Measurements from ENCODE around the gene BIN1.

Gene BIN1

GRCh38 chr2:127106991-127107621 lies at the start of gene BIN1:
Gene BIN1, minus strand, starts transcription at chr2:127107154. Its CDS starts 211 bp downstream, at chr2:127106943.
- H3K4me3 ChIP-seq (ENCODE audit: low read depth in 1 of 2, low read length in 2 of 2): peak within 1 kb of the TSS; percentile 79 to 81
- H3K27ac ChIP-seq (ENCODE audit: low read depth, low read length): peak within 1 kb of the TSS; percentile 85
- no peaks in the 10 kb centered on the region for H3K9me3 ChIP-seq (ENCODE audit: low read length)
- H3K27me3 ChIP-seq (ENCODE audit: control insufficient read depth in 1 of 2, insufficient read depth in 2 of 2, low read length in 2 of 2): no peaks in the 10 kb centered on the region
- H3K36me3 ChIP-seq (ENCODE audit: insufficient read depth, low read length): no peaks in the 10 kb centered on the region
- H3K4me1 ChIP-seq (ENCODE audit: insufficient read depth, low read length): peaks cover 33% of the 10 kb centered on the region
- H3K9ac ChIP-seq (ENCODE audit: low read length): peak within 1 kb of the TSS; percentile 44

- no peaks in the 10 kb centered on the region for H3K9me3 ChIP-seq (ENCODE audit: low read length)
- H3K9ac ChIP-seq (ENCODE audit: low read length): no peak overlapping the region
- no peak overlapping the region for H3K4me3 ChIP-seq (ENCODE audit: low read depth in 1 of 2, low read length in 2 of 2)
- no peak overlapping the region for H3K27ac ChIP-seq (ENCODE audit: low read depth, low read length)
- peaks cover 6% of the 10 kb centered on the region for H3K4me1 ChIP-seq (ENCODE audit: insufficient read depth, low read length)
- H3K36me3 ChIP-seq (ENCODE audit: insufficient read depth, low read length): no peaks in the 10 kb centered on the region
- no peaks in the 10 kb centered on the region for H3K27me3 ChIP-seq (ENCODE audit: control insufficient read depth in 1 of 2, insufficient read depth in 2 of 2, low read length in 2 of 2)
Observed at GRCh38 chr2:127155947-127156346, 49.0 kb upstream of the BIN1 start.

- Histone ChIP-seq H3K27ac (ENCODE audit: low read depth, low read length) (no peak overlapping the region), H3K9ac (ENCODE audit: low read length) (no peak overlapping the region), H3K36me3 (ENCODE audit: insufficient read depth, low read length) (no peaks in the 10 kb centered on the region), H3K4me1 (ENCODE audit: insufficient read depth, low read length) (peaks cover 6% of the 10 kb centered on the region), H3K4me3 (ENCODE audit: low read depth in 1 of 2, low read length in 2 of 2) (no peak overlapping the region), H3K9me3 (ENCODE audit: low read length) (no peaks in the 10 kb centered on the region), H3K27me3 (ENCODE audit: control insufficient read depth in 1 of 2, insufficient read depth in 2 of 2, low read length in 2 of 2) (no peaks in the 10 kb centered on the region)
Observed at GRCh38 chr2:127155028-127155581, 48.2 kb upstream of the BIN1 start.

- Histone ChIP-seq H3K9me3 (ENCODE audit: low read length) (no peaks in the 10 kb centered on the region), H3K9ac (ENCODE audit: low read length) (no peak overlapping the region), H3K36me3 (ENCODE audit: insufficient read depth, low read length) (no peaks in the 10 kb centered on the region), H3K4me3 (ENCODE audit: low read depth in 1 of 2, low read length in 2 of 2) (no peak overlapping the region), H3K27ac (ENCODE audit: low read depth, low read length) (no peak overlapping the region), H3K27me3 (ENCODE audit: control insufficient read depth in 1 of 2, insufficient read depth in 2 of 2, low read length in 2 of 2) (no peaks in the 10 kb centered on the region), H3K4me1 (ENCODE audit: insufficient read depth, low read length) (peaks cover 6% of the 10 kb centered on the region)
Observed at GRCh38 chr2:127154396-127154795, 47.4 kb upstream of the BIN1 start.

GRCh38 chr2:127153691-127154158 lies 46.8 kb upstream of the BIN1 start:
- Histone ChIP-seq H3K4me1 (ENCODE audit: insufficient read depth, low read length) (peaks cover 6% of the 10 kb centered on the region), H3K27ac (ENCODE audit: low read depth, low read length) (no peak overlapping the region), H3K9ac (ENCODE audit: low read length) (no peak overlapping the region), H3K27me3 (ENCODE audit: control insufficient read depth in 1 of 2, insufficient read depth in 2 of 2, low read length in 2 of 2) (no peaks in the 10 kb centered on the region), H3K9me3 (ENCODE audit: low read length) (no peaks in the 10 kb centered on the region), H3K36me3 (ENCODE audit: insufficient read depth, low read length) (no peaks in the 10 kb centered on the region), H3K4me3 (ENCODE audit: low read depth in 1 of 2, low read length in 2 of 2) (no peak overlapping the region)

- H3K4me1 ChIP-seq (ENCODE audit: insufficient read depth, low read length): peaks cover 1% of the 10 kb centered on the region
- H3K36me3 ChIP-seq (ENCODE audit: insufficient read depth, low read length): no peaks in the 10 kb centered on the region
Observed at GRCh38 chr2:127150996-127151395, 44.0 kb upstream of the BIN1 start.

GRCh38 chr2:127149384-127149783 lies 42.4 kb upstream of the BIN1 start:
- no peaks in the 10 kb centered on the region for H3K9me3 ChIP-seq (ENCODE audit: low read length)
- no peaks in the 10 kb centered on the region for H3K4me1 ChIP-seq (ENCODE audit: insufficient read depth, low read length)
- H3K27ac ChIP-seq (ENCODE audit: low read depth, low read length): no peak overlapping the region

More at GRCh38 chr2:127150996-127151395, 44.0 kb upstream of the BIN1 start:
- Histone ChIP-seq H3K9ac (ENCODE audit: low read length) (no peak overlapping the region), H3K27me3 (ENCODE audit: control insufficient read depth in 1 of 2, insufficient read depth in 2 of 2, low read length in 2 of 2) (no peaks in the 10 kb centered on the region), H3K4me3 (ENCODE audit: low read depth in 1 of 2, low read length in 2 of 2) (no peak overlapping the region), H3K27ac (ENCODE audit: low read depth, low read length) (no peak overlapping the region), H3K9me3 (ENCODE audit: low read length) (no peaks in the 10 kb centered on the region)

GRCh38 chr2:127146820-127147502 lies 40.0 kb upstream of the BIN1 start:
- Histone ChIP-seq H3K27ac (ENCODE audit: low read depth, low read length) (no peak overlapping the region), H3K4me1 (ENCODE audit: insufficient read depth, low read length) (no peaks in the 10 kb centered on the region)

More at GRCh38 chr2:127149384-127149783, 42.4 kb upstream of the BIN1 start:
- Histone ChIP-seq H3K9ac (ENCODE audit: low read length) (no peak overlapping the region), H3K4me3 (ENCODE audit: low read depth in 1 of 2, low read length in 2 of 2) (no peak overlapping the region), H3K36me3 (ENCODE audit: insufficient read depth, low read length) (no peaks in the 10 kb centered on the region), H3K27me3 (ENCODE audit: control insufficient read depth in 1 of 2, insufficient read depth in 2 of 2, low read length in 2 of 2) (no peaks in the 10 kb centered on the region)

GRCh38 chr2:127146071-127146725 lies 39.2 kb upstream of the BIN1 start:
- H3K9ac ChIP-seq (ENCODE audit: low read length): no peak overlapping the region
- no peak overlapping the region for H3K4me3 ChIP-seq (ENCODE audit: low read depth in 1 of 2, low read length in 2 of 2)
- H3K27ac ChIP-seq (ENCODE audit: low read depth, low read length): no peak overlapping the region
- no peaks in the 10 kb centered on the region for H3K27me3 ChIP-seq (ENCODE audit: control insufficient read depth in 1 of 2, insufficient read depth in 2 of 2, low read length in 2 of 2)
- no peaks in the 10 kb centered on the region for H3K9me3 ChIP-seq (ENCODE audit: low read length)
- no peaks in the 10 kb centered on the region for H3K4me1 ChIP-seq (ENCODE audit: insufficient read depth, low read length)
- no peaks in the 10 kb centered on the region for H3K36me3 ChIP-seq (ENCODE audit: insufficient read depth, low read length)

More at GRCh38 chr2:127146820-127147502, 40.0 kb upstream of the BIN1 start:
- Histone ChIP-seq H3K4me3 (ENCODE audit: low read depth in 1 of 2, low read length in 2 of 2) (no peak overlapping the region), H3K36me3 (ENCODE audit: insufficient read depth, low read length) (no peaks in the 10 kb centered on the region), H3K9ac (ENCODE audit: low read length) (no peak overlapping the region), H3K27me3 (ENCODE audit: control insufficient read depth in 1 of 2, insufficient read depth in 2 of 2, low read length in 2 of 2) (no peaks in the 10 kb centered on the region), H3K9me3 (ENCODE audit: low read length) (no peaks in the 10 kb centered on the region)

- no peak overlapping the region for H3K27ac ChIP-seq (ENCODE audit: low read depth, low read length)
- no peaks in the 10 kb centered on the region for H3K36me3 ChIP-seq (ENCODE audit: insufficient read depth, low read length)
- H3K4me3 ChIP-seq (ENCODE audit: low read depth in 1 of 2, low read length in 2 of 2): no peak overlapping the region
- no peaks in the 10 kb centered on the region for H3K4me1 ChIP-seq (ENCODE audit: insufficient read depth, low read length)
- H3K9me3 ChIP-seq (ENCODE audit: low read length): no peaks in the 10 kb centered on the region
- H3K9ac ChIP-seq (ENCODE audit: low read length): no peak overlapping the region
- no peaks in the 10 kb centered on the region for H3K27me3 ChIP-seq (ENCODE audit: control insufficient read depth in 1 of 2, insufficient read depth in 2 of 2, low read length in 2 of 2)
Observed at GRCh38 chr2:127145280-127145895, 38.4 kb upstream of the BIN1 start.
